GM10266 (cell line): ENCODE data around the gene LIN7C.

Source experiments
- DNase-seq: peaks from one replicate; pipeline ENCODE4 v3.0.0; 2012; ENCODE audit errors: extremely low spot score
- TF ChIP-seq, protein P1 (sequence below): IDR thresholded peaks from 2 replicates; pipeline ENCODE4 v1.5.1; 2012; ENCODE audit warnings: mild to moderate bottlenecking, low read depth; ENCODE audit not compliant: control insufficient read depth, insufficient read depth; ENCODE audit errors: missing control alignments

Gene LIN7C

DNA sequence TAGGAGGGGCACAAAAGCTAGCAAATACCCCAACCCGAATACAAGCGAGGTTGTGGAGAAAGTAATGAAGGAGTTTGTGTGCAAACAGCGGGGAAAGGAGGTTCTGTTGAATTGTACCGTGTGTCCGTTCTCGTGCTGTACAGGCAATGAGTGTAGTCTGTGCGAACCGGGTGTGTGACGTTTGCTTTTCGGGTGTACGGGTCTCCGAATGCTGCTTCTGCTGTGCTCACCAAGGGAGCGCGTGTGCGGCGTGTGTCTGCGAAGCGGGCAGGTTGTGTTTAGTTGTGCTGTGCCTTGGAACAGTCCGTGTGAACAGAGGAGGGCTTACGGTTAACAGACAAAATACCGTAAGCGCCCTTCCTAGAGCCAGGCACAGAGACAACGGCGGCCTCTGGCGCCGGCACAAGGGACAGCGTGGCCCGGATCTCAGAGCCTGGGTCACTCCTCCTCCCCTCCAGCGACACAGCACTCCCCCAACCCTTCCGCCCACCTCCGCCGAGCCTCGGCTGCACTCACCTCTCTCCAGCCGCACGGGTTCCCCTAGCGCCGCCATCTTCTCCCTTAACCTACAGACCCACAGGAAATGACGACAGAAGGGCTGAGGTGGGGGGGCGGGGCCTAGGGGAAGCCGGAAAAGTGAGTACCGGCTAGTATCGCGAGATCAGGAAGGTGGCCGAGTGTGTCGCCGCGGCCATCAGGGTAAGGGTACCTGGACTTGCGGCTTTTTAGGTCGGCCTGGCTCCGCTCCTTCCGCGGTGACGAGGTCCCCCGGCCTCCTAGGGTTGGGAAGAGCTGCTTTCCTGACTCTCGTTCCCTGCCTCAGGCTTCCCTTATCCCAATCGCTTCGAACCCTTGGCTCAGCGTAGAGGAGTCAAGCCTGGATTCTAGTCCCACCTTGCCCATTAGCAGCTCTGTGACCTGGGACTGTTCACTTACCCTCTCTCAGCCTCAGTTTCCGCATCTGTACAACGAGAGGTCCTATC is at the start of gene LIN7C:
Gene LIN7C (minus strand): TSS at position 570 of the 983 bp plus-strand sequence. CDS start 17 bp downstream, at position 553.
- TF ChIP-seq, protein P1, sequence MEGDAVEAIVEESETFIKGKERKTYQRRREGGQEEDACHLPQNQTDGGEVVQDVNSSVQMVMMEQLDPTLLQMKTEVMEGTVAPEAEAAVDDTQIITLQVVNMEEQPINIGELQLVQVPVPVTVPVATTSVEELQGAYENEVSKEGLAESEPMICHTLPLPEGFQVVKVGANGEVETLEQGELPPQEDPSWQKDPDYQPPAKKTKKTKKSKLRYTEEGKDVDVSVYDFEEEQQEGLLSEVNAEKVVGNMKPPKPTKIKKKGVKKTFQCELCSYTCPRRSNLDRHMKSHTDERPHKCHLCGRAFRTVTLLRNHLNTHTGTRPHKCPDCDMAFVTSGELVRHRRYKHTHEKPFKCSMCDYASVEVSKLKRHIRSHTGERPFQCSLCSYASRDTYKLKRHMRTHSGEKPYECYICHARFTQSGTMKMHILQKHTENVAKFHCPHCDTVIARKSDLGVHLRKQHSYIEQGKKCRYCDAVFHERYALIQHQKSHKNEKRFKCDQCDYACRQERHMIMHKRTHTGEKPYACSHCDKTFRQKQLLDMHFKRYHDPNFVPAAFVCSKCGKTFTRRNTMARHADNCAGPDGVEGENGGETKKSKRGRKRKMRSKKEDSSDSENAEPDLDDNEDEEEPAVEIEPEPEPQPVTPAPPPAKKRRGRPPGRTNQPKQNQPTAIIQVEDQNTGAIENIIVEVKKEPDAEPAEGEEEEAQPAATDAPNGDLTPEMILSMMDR, result peak; percentile 29
- peak; percentile 88 for DNase-seq

GRCh38 chr11:27555264-27555663 is 48.7 kb upstream of the LIN7C start:
- no peak for DNase-seq
- TF ChIP-seq, protein P1, result no peak

GRCh38 chr11:27553186-27553585 is 46.6 kb upstream of the LIN7C start:
- TF ChIP-seq, protein P1, result no peak
- no peak for DNase-seq

GRCh38 chr11:27552341-27552740 is 45.8 kb upstream of the LIN7C start:
- no peak for DNase-seq
- TF ChIP-seq, protein P1, result no peak

GRCh38 chr11:27551127-27551526 is 44.6 kb upstream of the LIN7C start:
- TF ChIP-seq, protein P1, result no peak
- no peak for DNase-seq

GRCh38 chr11:27545946-27546345 is 39.4 kb upstream of the LIN7C start:
- DNase-seq, result no peak
- TF ChIP-seq, protein P1, result no peak

- DNase-seq, result no peak
- TF ChIP-seq, protein P1, result no peak
Observed at GRCh38 chr11:27545035-27545434, 38.5 kb upstream of the LIN7C start.
